G401 (cell line): ENCODE results near the gene GHRHR. TPM values are rescaled to one million over a fixed set of nuclear protein-coding genes. Genes with fewer than 3 reads are reported as not detected.

Experiments
- DNase-seq: peaks from one replicate; pipeline ENCODE4 v3.0.0-alpha.2; 2015; ENCODE audit warnings: low spot score
- in situ Hi-C: cut with HindIII; loops from 2 replicates; pipeline ENCODE4 v1.10.0; 2016; ENCODE audit warnings: low sequenced_read_pairs, mixed read lengths
- total RNA-seq: library from RNA; depleted of rRNA; stranded (reverse); fragments of >200 nt; shearing (Covaris generic); gene quantifications from 2 replicates; pipeline ENCODE4 v1.2.3, GENCODE V29; 2014

Gene GHRHR
- total RNA-seq, 1 experiment from 2014 or later: not detected

DNA sequence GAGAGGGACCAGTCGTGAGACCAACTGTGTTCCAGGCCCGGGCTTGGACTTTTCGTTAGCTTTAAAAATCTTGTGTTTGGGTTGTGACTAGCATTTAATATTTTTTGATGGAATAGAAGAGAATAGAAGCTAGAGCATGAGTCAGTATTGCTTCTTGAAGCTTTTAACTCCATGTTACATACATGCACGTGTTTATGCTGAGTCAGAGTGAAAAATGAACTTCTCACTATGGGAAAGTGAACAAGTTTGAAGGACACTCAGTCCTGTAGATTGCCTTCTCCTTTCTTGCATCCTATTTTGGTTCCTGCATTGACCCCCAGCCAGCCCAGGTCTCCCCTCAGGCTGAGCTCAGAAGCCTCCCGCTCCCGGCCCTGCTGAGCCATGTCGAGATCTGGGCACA lies 31.8 kb downstream of the GHRHR start:
- no peak for DNase-seq
- in situ Hi-C loops: no loop called here

DNA sequence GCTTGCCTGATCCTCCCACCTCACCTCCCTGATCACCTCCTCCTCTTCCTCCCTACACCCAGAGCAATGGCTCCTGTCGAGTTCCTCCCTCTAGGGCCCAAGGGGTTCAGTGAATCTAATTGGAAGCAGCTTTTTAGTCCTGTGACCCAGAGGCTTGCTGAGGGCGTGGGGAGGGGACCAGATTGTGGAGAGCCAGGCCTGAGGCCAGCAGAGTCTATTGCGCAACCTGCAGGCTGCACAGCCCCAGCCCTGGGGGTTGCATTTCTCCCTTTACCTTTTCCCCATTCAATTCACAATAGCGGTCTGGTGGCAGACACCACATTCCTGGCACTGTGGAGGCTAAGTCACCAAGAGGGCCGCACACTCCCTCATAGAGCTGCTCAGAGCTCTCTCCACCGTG lies 32.5 kb downstream of the GHRHR start:
- in situ Hi-C loops: no loop called here
- DNase-seq: no peak

DNA sequence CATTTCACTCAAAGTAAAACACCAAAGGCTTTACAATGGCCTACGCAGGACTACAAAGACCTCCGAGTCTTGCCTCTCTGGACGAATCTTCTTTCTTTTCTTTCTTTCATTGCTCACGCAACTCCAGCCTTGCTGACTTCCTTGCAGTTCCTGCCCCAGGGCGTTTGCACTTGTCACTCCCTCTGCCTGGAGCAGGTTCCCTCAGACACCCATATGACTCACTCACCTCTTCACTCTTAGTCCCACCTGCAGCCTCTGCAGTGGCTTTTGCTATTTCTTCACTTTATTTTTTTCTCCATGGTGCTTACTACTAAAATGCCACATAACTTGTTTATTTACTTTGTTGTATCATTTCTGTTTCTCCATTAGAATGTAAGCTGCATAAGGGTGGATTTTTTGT lies 33.1 kb downstream of the GHRHR start:
- in situ Hi-C loops: no loop called here

DNA sequence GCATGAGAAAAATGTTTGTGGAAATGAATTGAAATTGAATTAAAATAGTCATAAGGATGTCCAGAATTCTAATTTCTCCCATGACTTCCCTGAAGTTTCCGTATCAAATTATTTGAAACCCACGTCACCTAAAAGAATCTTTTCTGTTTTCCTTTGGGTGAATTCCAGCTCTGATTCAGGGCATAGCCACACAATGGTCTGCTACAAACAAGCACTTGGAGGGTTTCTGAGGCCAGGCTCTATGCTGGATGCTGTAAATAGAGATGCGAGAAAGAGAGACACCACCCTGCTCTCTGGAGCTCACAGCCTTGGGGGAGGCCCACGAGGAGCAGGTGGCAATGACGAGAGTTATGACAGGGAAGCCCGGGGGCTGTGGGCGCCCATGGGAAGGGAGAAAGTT lies 33.6 kb downstream of the GHRHR start:
- in situ Hi-C loops: no loop called here
- DNase-seq: no peak

More for the DNA sequence above, 33.1 kb downstream of the GHRHR start:
- no peak for DNase-seq

DNA sequence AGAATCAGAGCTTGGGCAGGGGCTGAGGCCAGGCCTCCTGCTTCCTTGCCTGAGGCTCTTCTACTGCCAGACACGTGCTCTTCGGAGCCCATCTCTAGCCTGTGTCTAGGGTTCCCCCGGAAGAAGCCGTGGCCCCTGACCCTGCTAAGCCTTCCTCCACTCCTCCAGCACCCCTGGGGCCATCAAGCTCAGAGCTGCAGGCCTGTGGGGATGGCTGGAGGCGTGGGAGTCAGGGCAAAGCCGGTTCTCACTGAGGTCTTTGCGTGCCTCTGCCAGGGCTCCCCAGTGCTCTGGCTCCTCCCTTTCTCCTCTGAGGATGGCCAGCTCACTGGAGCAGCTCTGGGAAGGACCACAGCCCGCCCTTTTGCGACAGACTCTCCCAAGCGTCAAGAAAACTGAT lies 34.4 kb downstream of the GHRHR start:
- in situ Hi-C loops: no loop called here
- no peak for DNase-seq

DNA sequence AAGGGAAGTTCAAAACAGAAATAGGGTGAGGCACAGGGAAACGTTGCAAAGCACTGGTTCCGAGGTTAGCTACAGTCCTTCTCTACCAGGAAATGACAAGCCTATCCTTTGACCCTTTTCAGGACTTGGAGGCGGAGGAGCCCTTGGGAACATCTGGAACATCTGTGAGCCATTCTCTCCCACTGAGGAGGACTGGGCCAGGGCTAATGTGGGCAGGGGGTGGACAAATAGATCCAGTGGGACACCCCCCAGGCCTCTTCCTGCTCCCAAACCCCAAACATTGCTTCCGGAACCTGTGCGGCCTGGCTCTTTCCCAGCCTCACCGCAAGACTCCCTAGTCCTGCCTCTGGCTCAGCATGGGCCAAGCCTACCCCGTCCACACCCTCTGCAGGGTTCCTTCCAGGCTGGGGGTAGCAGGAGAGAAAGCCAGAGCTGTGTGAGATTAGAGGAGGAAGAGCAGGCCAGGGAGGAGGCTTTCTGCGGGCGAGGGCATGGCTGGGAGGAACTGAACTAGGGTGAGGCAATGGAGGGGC lies 36.5 kb downstream of the GHRHR start:
- in situ Hi-C loops: no loop called here
- DNase-seq: no peak

DNA sequence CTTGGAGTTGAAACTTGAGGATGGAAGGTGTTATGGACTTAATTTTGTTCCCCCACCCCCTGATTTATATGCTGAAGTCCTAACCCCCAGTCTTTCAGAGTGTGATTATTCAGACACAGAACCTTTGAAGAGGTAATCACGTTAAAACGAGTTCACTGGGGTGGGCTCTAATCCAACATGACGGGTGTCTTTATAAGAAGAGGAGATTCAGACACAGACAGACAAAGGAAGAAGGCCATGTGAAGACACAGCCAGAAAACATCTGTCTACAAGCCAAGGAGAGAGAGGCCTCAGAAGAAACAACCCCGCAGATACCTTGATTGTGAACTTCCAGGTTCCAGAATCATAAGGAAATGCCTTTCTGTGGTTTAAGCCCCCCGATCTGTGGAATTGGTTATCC lies 37.0 kb downstream of the GHRHR start:
- no peak for DNase-seq
- in situ Hi-C loops: no loop called here

DNA sequence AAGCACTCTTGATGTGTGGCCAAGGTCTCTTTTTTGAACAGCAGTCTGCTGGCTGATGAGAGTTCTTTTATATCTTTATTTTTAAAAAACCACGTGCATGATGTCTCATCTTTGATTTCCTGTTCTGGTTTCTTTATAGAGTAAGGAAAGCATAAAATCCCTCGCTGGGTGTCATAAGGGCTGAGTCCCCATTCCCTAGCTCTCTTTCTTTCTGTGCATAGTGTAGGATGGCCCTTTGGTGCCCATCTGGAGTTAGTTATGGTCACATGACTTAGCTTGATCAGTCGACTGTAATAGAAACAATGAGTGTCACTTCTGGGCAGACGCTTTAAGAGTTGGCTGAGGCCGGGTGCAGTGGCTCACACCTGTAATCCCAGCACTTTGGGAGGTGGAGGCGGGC lies 38.5 kb downstream of the GHRHR start:
- no peak for DNase-seq
- in situ Hi-C loops: no loop called here

DNA sequence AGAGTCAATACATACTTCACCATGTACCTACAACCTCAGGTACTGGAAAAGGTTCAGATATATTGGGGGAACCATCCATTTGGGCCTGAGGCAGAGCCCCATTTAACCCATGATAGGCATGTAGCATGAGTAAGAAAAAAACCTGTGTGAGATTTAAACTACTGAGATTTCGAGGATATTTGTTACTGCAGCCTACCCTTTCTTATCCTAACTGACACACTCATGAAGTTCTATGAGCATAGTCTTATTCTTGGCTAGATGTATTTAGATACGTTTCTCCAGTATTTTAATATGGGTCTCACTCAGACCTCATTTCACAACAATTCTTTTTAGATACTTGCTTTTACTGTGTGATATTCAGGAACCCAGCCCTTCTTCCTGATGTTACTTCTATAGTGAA lies 39.3 kb downstream of the GHRHR start:
- in situ Hi-C loops: no loop called here
- DNase-seq: no peak

DNA sequence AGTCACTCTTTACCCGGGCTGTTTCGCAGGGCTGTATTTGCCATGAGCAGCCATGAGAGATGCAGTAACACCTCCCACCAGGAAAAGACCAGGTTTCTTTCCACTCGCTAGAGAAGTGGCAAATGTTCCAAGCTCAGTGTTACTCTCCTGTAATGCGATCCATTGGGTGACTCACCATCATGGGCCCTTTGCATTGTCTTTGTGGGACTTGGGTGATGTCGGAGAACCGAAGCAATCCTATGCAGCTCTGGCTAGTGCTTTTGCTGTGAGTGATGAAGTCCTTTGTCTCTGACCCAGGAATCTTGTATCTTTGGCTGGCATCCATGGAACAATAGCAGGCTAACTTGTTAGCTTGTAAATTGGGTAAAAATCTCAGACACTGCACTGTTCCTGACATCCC lies 40.0 kb downstream of the GHRHR start:
- in situ Hi-C loops: no loop called here
- no peak for DNase-seq

DNA sequence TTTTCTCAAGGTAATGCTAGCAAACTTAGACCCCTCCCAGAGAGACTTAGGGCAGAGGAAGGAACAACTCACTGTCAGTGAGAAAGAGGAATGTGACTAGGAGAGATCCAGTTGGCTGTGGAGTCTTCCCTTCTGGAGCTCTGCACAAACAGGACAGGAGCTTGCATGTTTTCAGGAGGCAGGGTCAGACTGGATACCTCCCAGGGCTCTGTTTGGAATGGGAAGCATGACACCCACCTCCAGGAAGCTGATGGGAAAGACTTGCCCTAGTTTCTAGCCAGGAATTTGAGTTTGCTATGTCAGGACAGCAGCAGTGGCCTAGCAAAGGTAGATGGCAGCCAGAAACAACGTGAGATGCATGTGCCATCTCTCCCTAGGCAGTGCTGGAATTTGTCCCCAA lies 40.6 kb downstream of the GHRHR start:
- in situ Hi-C loops: no loop called here
- no peak for DNase-seq

DNA sequence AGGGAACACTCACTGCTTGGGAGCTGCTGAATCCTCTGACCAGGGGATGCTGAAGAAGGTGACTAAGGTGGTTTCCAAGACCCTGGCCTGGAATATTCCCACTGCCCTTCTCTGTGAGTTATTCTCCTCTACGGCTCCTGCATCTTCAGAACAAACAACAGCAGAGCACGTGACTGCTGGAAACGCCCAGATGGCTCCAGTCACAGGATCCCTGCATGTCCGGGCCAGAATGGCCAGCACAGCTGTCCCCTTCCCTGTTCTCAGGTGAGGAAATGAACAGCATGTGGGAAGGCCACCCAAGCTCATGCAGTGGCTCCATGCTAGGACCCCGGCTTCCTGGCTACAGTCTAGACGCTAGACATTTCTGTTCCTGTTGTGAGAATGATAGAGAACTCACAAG lies 43.1 kb downstream of the GHRHR start:
- in situ Hi-C loops: no loop called here

DNA sequence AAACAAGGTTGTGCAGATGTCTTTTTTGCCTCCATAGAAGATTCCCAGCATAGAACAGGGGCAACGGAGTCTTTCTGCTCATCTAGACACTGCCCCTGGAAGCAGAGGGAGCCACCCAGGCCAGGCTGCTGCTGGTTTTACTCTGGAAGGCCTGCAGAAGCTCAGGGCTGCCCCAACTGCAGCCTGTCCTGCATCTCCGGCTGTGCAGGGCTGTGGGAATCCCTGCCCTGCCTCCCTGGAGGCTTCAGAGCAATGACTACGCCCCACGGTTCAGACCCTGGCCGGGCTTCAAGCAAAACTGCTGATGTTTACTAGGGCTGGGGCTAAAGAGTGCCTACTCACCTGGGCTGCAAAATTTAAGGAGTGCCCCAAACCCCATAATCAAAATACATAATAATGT lies 43.9 kb downstream of the GHRHR start:
- in situ Hi-C loops: no loop called here

More for the DNA sequence above, 43.1 kb downstream of the GHRHR start:
- DNase-seq: no peak

DNA sequence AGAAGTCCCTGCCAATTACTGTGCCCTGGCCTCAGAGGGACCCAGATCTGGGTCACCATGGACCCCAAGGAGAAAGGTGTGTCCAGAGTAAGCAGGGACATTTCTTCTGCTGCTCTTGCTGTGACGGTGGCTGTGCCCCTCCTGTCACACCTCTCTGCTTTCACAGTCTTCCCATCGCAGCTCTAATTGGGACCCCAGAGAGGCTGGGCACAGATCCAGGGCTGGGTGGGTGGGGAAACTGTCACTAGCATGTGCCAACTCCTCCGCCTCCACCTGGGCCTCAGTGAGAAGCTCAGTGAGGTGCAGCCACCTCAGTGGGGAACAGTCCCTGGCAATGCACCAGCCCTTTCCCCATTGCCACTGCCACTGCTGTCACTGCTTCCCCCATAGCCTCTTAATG lies 51.1 kb downstream of the GHRHR start:
- in situ Hi-C loops: no loop called here
- no peak for DNase-seq

More for the DNA sequence above, 43.9 kb downstream of the GHRHR start:
- DNase-seq: no peak

DNA sequence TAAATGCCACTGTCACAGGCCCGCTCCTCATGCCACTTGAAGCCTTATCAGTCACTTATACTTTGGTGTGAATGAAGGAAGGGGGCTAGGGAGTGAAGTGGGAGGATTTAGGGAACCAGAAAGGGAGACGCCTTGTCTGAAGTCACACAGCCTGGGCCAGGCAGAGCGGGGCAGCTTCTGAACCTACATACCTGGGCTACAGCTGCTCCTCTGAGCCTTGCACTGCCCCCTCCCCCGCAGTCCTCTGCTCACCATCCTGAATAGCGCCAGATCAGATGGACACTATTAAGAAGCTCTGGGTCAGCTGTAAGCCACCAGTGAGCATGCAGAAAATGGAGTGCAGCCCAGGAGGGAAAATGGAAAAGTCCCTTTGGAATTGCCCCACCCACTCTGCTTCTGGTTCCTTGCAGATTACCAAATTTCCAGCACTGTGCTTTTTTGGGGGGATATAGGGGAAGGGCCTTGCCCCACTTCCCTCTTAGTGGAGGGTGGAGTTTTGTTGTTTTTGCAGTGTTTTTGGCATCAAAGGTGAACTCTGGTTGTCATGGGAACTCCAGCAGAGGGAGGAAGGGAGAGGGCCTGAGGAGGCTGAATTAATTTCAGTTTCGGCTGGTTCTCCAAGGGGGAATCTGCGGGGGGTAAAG lies 53.4 kb downstream of the GHRHR start:
- in situ Hi-C loops: no loop called here
- no peak for DNase-seq

DNA sequence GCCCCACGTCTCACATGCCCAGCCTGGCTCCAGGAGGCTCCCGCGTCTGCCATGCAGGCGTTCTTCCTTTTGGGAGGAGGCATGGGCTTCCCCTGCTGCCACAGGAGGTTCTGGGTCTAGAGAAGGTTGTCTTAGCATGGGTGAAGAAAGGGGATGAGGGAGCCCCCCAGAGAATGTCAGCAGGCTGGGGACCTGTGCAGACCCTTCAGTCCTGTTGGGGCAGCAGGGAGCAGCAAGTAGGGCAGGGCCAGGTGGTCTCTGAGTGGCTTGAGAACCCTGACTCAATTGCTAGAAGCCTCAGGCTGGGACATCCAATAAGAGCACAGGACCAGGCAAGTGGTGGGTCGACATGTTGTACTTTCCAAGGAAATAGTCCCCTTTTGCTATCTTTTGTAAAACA lies 54.0 kb downstream of the GHRHR start:
- DNase-seq: no peak
- in situ Hi-C loops: no loop called here

DNA sequence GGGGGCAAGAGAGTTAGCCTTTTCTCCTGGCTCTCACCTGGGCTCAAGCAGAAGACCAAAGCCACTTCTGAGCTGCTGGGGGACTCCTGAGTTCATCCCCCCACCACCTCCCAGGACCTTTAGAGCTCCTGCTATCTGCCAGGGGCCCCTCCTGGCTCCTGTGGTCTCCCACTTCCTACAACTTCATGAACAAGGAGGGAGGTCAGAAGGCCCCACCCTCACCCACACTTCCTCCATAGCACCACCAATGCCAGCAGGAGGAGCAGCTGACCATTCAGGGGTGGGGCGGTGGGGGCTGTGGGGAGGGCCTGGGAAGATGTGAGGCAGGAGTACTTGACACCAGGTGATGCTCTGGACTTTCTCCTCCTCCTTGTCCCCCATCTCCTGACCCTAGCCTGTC lies 55.8 kb downstream of the GHRHR start:
- DNase-seq: no peak
- in situ Hi-C loops: no loop called here

DNA sequence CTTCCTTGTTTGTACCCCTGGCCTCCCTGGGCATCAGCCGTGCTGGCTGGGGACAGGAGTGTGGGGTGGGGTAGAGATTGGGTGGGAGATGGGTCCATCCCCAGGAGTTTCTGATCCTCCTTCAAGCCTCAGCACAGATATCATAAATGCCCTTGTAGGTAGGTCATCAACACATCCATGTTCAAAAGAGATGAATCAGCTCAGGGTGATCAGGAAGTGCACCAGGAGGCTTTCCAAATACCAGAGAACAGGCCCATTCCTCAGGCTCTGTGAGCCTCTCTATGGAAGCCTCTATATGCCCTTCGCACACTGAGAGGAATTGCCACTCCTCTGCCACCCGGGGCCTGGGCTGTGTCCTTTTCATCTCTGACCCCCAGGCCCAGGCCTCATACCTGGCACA lies 56.4 kb downstream of the GHRHR start:
- in situ Hi-C loops: no loop called here

DNA sequence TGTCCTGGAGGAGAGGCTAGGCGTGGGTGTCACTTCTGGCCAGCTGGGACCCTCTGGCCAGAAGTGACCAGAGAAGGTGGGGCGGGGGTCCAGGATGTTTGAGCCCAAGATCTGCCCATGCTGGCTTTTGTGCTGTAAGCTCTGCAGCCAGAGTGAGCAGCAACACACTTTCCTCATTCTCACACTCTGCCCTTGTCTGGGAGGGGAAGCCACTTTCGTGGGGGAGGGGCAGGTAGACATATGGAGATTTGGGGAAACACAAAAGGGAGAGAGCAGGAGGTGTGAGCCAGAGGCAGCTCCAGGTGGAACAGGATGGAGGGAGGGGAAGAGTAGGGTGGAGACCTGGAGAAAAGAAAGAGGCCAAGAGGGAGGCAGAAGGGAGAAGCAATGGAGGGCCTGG lies 56.9 kb downstream of the GHRHR start:
- in situ Hi-C loops: no loop called here
- no peak for DNase-seq

More for the DNA sequence above, 56.4 kb downstream of the GHRHR start:
- DNase-seq: no peak

DNA sequence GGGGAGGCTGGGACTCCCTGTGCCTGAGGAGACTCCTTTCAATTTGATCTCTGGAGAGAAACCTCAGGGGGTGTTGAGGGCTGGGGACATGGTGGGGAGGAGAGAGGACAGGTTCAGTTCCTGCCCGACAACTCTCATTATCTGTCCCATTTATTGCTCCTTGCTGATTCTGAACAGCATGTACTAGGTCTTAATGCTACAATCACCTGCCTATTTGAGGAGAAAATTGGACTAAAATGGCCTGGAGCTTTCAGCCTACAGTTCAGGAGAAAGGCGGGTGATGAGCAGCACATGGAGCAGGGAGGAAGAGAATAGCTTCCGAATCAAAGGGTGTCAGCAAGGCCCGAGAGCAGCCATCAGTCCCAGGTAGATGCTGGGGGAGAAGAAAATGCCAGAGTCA lies 58.4 kb downstream of the GHRHR start:
- in situ Hi-C loops: no loop called here
- DNase-seq: no peak

DNA sequence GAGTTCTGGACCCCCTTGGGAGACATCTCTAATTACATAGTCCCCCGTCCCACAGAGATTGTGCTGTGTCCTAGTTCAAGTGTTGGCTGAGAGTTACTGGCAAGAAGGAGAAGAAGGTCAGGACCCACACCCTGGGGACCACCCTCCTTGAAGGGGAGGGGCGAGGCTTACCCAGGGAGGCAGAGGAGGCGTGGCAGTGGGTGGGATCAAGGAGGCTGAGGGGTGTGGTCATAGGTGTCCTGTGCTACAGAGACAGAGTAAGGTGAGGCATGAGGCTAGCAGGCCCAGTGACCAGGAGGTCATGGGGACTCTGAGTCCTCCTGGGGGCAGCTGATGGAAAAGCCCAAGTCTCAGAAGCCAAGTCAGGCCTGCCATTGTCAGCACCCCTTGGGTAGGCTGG lies 59.0 kb downstream of the GHRHR start:
- in situ Hi-C loops: no loop called here
- DNase-seq: no peak
